ENCODE results near the gene TRIO. TPM values are rescaled to one million over a fixed set of nuclear protein-coding genes. Genes with fewer than 3 reads are reported as not detected.
A peak's percentile ranks its signal among the peaks of the same experiment; 100 is the strongest.

Gene TRIO
- total RNA-seq, 1 donor from 2014 or later: 71.6 TPM

GRCh38 chr5:14348142-14348541, 205.0 kb downstream of the TRIO start:
- H3K4me3 ChIP-seq (ENCODE audit: low read depth, low read length): no peak overlapping the region
- H3K27me3 ChIP-seq (ENCODE audit: control insufficient read depth, insufficient read depth, low read length): no peaks in the 10 kb centered on the region
- FAIRE-seq: no peak
- H3K36me3 ChIP-seq (ENCODE audit: control insufficient read depth, insufficient read depth, low read length): peaks cover 6% of the 10 kb centered on the region
- TF ChIP-seq CTCF (IDR thresholded peaks at IDR 0.05; ENCODE audit: insufficient read depth, low read length, severe bottlenecking): no peak
- no peak for DNase-seq (ENCODE audit: low read depth)

- DNase-seq (ENCODE audit: low read depth) (no peak), FAIRE-seq (peak; percentile 28)
- Histone ChIP-seq H3K27me3 (ENCODE audit: control insufficient read depth, insufficient read depth, low read length) (no peaks in the 10 kb centered on the region), H3K4me3 (ENCODE audit: low read depth, low read length) (no peak overlapping the region), H3K36me3 (ENCODE audit: control insufficient read depth, insufficient read depth, low read length) (peaks cover 6% of the 10 kb centered on the region)
- no peak for TF ChIP-seq CTCF (IDR thresholded peaks at IDR 0.05; ENCODE audit: insufficient read depth, low read length, severe bottlenecking)
These were observed 205.9 kb downstream of the TRIO start for GRCh38 chr5:14349029-14349428.

- no peak for FAIRE-seq
- Histone ChIP-seq H3K4me3 (ENCODE audit: low read depth, low read length) (no peak overlapping the region), H3K27me3 (ENCODE audit: control insufficient read depth, insufficient read depth, low read length) (no peaks in the 10 kb centered on the region), H3K36me3 (ENCODE audit: control insufficient read depth, insufficient read depth, low read length) (peaks cover 9% of the 10 kb centered on the region)
- no peak for DNase-seq (ENCODE audit: low read depth)
- no peak for TF ChIP-seq CTCF (IDR thresholded peaks at IDR 0.05; ENCODE audit: insufficient read depth, low read length, severe bottlenecking)
These were observed 208.0 kb downstream of the TRIO start for GRCh38 chr5:14351086-14351661.

DNA sequence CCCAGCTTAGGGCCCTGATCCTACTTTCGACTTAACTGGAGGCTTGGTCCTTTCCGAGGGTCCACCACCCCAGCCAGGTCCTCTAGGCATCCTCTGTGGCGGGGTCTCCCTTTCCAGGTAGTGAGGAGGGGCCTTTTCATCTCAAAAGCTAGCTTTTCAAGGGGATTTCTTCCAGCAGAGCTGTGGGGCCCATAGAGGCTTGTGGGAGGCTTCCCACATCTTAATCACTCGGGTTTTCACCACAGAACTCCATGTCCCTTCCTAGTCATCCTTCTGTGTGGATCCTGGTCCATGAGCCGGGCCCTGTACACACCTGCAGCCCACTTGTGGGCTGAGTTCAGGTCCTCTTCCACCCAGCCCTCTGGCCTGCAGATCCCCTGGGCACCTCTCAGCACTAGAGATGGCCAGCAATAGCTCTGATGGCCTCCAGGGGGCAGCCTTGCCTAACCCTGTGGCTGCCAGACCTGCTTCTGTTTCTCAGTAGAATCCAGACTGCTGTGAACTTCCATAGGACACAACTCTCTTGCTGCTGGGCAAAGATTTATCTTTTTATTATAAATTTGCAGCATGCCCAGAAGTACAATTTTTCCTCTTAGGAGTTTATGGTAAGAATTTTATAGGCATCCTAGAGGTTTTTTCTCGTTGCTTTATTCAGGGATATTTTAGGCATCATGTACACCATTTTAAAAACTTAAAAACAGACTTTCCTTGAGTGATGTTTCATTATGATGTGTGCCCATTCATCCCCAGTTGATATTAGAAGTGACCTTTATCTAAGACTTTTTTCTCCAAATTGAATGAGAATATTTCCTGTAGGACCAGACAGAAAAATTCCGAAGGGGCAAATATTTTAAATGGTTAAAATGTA, 208.9 kb downstream of the TRIO start:
- H3K4me3 ChIP-seq (ENCODE audit: low read depth, low read length): no peak overlapping the region
- DNase-seq (ENCODE audit: low read depth) (peak; percentile 54), FAIRE-seq (no peak)
- TF ChIP-seq CTCF (IDR thresholded peaks at IDR 0.05; ENCODE audit: insufficient read depth, low read length, severe bottlenecking): peak; percentile 94
- H3K27me3 ChIP-seq (ENCODE audit: control insufficient read depth, insufficient read depth, low read length): no peaks in the 10 kb centered on the region
- H3K36me3 ChIP-seq (ENCODE audit: control insufficient read depth, insufficient read depth, low read length): peaks cover 8% of the 10 kb centered on the region

DNA sequence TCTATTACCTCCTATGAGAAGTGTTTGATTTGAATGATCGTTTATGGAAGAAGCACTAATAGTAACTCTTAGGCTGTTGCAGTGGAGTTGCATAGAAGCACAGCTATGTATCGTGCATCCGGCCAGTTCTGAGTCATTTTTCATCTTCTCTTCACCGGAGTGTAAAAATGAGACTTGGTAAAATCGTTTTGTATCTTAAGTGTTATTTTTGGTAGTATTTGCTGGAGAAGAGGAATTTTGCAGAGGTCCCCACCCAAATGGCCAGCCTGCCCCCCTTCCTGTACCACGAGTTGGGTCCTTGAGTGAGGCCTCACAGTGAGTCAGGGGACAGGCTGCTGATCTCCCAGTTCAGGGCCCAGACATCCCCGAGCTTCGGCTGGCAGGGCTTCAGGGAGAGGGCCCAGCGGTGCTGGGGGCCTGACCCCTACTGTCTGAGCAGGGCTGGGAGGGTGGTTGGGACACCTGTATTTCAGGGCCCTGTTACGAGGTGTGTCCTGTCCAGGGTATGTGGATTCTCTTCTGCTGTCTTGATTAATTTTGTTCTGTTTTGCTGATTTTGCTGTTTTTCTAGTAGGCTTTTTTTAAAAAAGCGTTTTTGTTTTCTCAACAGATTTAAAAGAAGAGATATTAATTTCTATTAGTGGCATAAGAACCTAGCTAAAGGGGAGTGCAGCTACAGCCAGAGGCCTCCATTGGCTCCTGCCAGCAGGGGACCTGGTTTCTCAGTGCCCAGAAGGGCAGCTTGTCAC, 210.8 kb downstream of the TRIO start:
- FAIRE-seq: no peak
- TF ChIP-seq CTCF (IDR thresholded peaks at IDR 0.05; ENCODE audit: insufficient read depth, low read length, severe bottlenecking): no peak

More for the DNA sequence above, 210.8 kb downstream of the TRIO start:
- DNase-seq (ENCODE audit: low read depth): no peak
- Histone ChIP-seq H3K4me3 (ENCODE audit: low read depth, low read length) (no peak overlapping the region), H3K27me3 (ENCODE audit: control insufficient read depth, insufficient read depth, low read length) (no peaks in the 10 kb centered on the region), H3K36me3 (ENCODE audit: control insufficient read depth, insufficient read depth, low read length) (peaks cover 16% of the 10 kb centered on the region)
